K562 (cell line): ENCODE measurements around the gene NT5DC1. TPM values are rescaled to one million over a fixed set of nuclear protein-coding genes. Genes with fewer than 3 reads are reported as not detected.

ENCODE experiments used
- ATAC-seq: fragments of 200-7000 bp; cut with Tn5 transposase; 3 replicates; pipeline ENCODE4 v1.9.1; 2020; ENCODE audit warnings: moderate library complexity
- BruUV-seq: library from RNA; stranded (reverse); fragments of 400-500 nt; replicated peaks from 2 replicates; lab custom pipeline; 2021; lab: Mats Ljungman, UMichigan
- CTCF ChIA-PET: fragments of 300-600 bp; formaldehyde crosslinking; extraction: SDS; loops from one replicate; lab custom pipeline; 2021; ENCODE audit warnings: low intra/inter-chr PET ratio; lab: Yijun Ruan, JAX
- POLR2A ChIA-PET: fragments of 300-600, 350-650 bp; sonication (Branson Sonifier 250); formaldehyde crosslinking; extraction: SDS; loops from one replicate; lab custom pipeline; 2021; ENCODE audit warnings: antibody characterized with exemption, inconsistent platforms; lab: Yijun Ruan, JAX
- DNase-seq, 4 experiments: peaks; one replicate each; pipeline versions ENCODE4 v3.0.0 to v3.0.0-alpha.2; 2011 to 2018; ENCODE audit warnings: low spot score in 3 of 4, mixed read lengths in 3 of 4; ENCODE audit errors: extremely low read depth in 1 of 4
- FAIRE-seq: peaks from 2 replicates; lab custom pipeline; 2011; peaks lifted over from hg19 to GRCh38; lab: Jason Lieb, UNC
- H2AFZ ChIP-seq: 2 replicates; pipeline ENCODE4 v1.6.0; 2011; ENCODE audit warnings: low read depth, low read length, control low read depth, inconsistent platforms
- H3K27ac ChIP-seq: fragments of 200-600 bp; 3 replicates; pipeline ENCODE4 v1.8.0; 2011; ENCODE audit warnings: low read depth, mild to moderate bottlenecking, control low read depth, inconsistent platforms, low read length, moderate library complexity, mixed read lengths; ENCODE audit errors: extremely low read depth
- H3K27me3 ChIP-seq, 2 experiments: fragments of 300-600 bp in 1 of 2; 2 replicates in 1 of 2; 3 replicates in 1 of 2; pipeline versions ENCODE4 v1.6.0 to v1.8.0; 2011; ENCODE audit warnings: inconsistent platforms in 2 of 2, low read length in 2 of 2, mild to moderate bottlenecking in 1 of 2, mixed read lengths in 1 of 2, moderate library complexity in 1 of 2; ENCODE audit not compliant: control insufficient read depth in 2 of 2, insufficient read depth in 2 of 2
- H3K36me3 ChIP-seq: fragments of 300-600 bp; 3 replicates; pipeline ENCODE4 v1.8.0; 2011; ENCODE audit warnings: mild to moderate bottlenecking, low read length, inconsistent platforms; ENCODE audit not compliant: control insufficient read depth, insufficient read depth
- H3K4me1 ChIP-seq, 2 experiments: fragments of 200-600 bp in 1 of 2; replicated peaks in 1 of 2; 2 replicates in 1 of 2; 3 replicates in 1 of 2; pipeline versions ENCODE4 v1.5.1 to v1.8.0; 2011; ENCODE audit warnings: inconsistent platforms in 2 of 2, low read length in 2 of 2, mild to moderate bottlenecking in 1 of 2, mixed read lengths in 1 of 2, moderate library complexity in 1 of 2; ENCODE audit not compliant: control insufficient read depth in 2 of 2, insufficient read depth in 2 of 2
- H3K4me2 ChIP-seq: 2 replicates; pipeline ENCODE4 v1.6.1; 2011; ENCODE audit warnings: low read length, control low read depth, inconsistent platforms, mixed read lengths; ENCODE audit not compliant: insufficient read depth
- H3K4me3 ChIP-seq: fragments of 200-600 bp; sonication (generic), shearing (Covaris generic); 2 replicates; pipeline ENCODE4 v1.5.1; 2016; ENCODE audit warnings: control low read depth, inconsistent platforms
- H3K79me2 ChIP-seq: fragments of 200-600 bp; 3 replicates; pipeline ENCODE4 v1.8.0; 2011; ENCODE audit warnings: low read length, inconsistent platforms; ENCODE audit not compliant: control insufficient read depth, insufficient read depth
- H3K9ac ChIP-seq, 2 experiments: 2 replicates each; pipeline versions ENCODE4 v1.6.0 to v1.6.1; 2011; ENCODE audit warnings: low read depth in 2 of 2, low read length in 2 of 2, control low read depth in 1 of 2, inconsistent platforms in 1 of 2, mild to moderate bottlenecking in 1 of 2, mixed read lengths in 1 of 2; ENCODE audit not compliant: insufficient read depth in 1 of 2
- H3K9me1 ChIP-seq: one replicate; pipeline ENCODE4 v1.6.0; 2011; ENCODE audit warnings: inconsistent platforms, mild to moderate bottlenecking, low read length, moderate library complexity; ENCODE audit not compliant: control insufficient read depth, insufficient read depth
- H3K9me3 ChIP-seq: replicated peaks from 2 replicates; pipeline ENCODE4 v1.5.1; 2011; ENCODE audit warnings: low read depth, low read length, inconsistent platforms; ENCODE audit not compliant: control insufficient read depth, insufficient read depth
- H4K20me1 ChIP-seq: replicated peaks from 2 replicates; pipeline ENCODE4 v1.6.1; 2011; ENCODE audit warnings: low read length, inconsistent platforms, mixed read lengths; ENCODE audit not compliant: control insufficient read depth, insufficient read depth
- ARID1B ChIP-seq: fragments of 450-650 bp; IDR thresholded peaks from 2 replicates; pipeline ENCODE4 v1.6.1; 2016; ENCODE audit warnings: antibody characterized with exemption, mild to moderate bottlenecking, inconsistent platforms
- ARID4B ChIP-seq: sonication (generic); formaldehyde crosslinking; IDR thresholded peaks from 2 replicates; pipeline ENCODE4 v1.8.0; 2022; ENCODE audit warnings: mild to moderate bottlenecking, missing genetic modification reagents
- DACH1 ChIP-seq: fragments of 450-650 bp; IDR thresholded peaks from 2 replicates; pipeline ENCODE4 v1.6.1; 2018; ENCODE audit not compliant: partially characterized antibody
- GTF3C2 ChIP-seq: IDR thresholded peaks from 3 replicates; pipeline ENCODE4 v1.6.1; 2011; ENCODE audit warnings: borderline replicate concordance, mild to moderate bottlenecking, moderate library complexity; ENCODE audit not compliant: insufficient read length; ENCODE audit errors: extremely low read depth
- IRF1 ChIP-seq: sonication (generic); formaldehyde crosslinking; IDR thresholded peaks from 2 replicates; pipeline ENCODE4 v1.8.0; 2022; ENCODE audit warnings: missing genetic modification reagents, mild to moderate bottlenecking, borderline replicate concordance
- MAX ChIP-seq: sonication (generic); formaldehyde crosslinking; IDR thresholded peaks from 2 replicates; pipeline ENCODE4 v1.9.0; 2022; ENCODE audit warnings: mild to moderate bottlenecking, missing genetic modification reagents
- MCM7 ChIP-seq, 2 experiments: fragments of 450-650 bp; IDR thresholded peaks; 2 replicates each; pipeline ENCODE4 v1.6.1; 2016 to 2018
- MTA2 ChIP-seq: fragments of 450-650 bp; IDR thresholded peaks from 2 replicates; pipeline ENCODE4 v1.6.1; 2016; ENCODE audit warnings: low read depth
- SIN3A ChIP-seq, 2 experiments: fragments of 150-350 bp in 1 of 2; IDR thresholded peaks; 2 replicates each; pipeline ENCODE4 v1.6.1; 2011 to 2016; ENCODE audit warnings: borderline replicate concordance in 2 of 2, low read depth in 2 of 2, low read length in 2 of 2, mild to moderate bottlenecking in 2 of 2, moderate library complexity in 2 of 2; ENCODE audit not compliant: control insufficient read depth in 1 of 2
- TAF9B ChIP-seq: fragments of 450-650 bp; IDR thresholded peaks from 2 replicates; pipeline ENCODE4 v1.6.1; 2018; ENCODE audit warnings: mild to moderate bottlenecking; ENCODE audit not compliant: partially characterized antibody
- ZBTB1 ChIP-seq: sonication (generic); formaldehyde crosslinking; IDR thresholded peaks from 2 replicates; pipeline ENCODE4 v1.8.1; 2023; ENCODE audit warnings: missing genetic modification reagents, low read depth, mild to moderate bottlenecking, borderline replicate concordance
- ZFP30 ChIP-seq: fragments of 250-450 bp; sonication (Bioruptor Pico); IDR thresholded peaks from 2 replicates; pipeline ENCODE4 v1.8.0; 2022; ENCODE audit warnings: moderate library complexity, mild to moderate bottlenecking, inconsistent platforms, borderline replicate concordance
- ZNF184 ChIP-seq: sonication (generic); formaldehyde crosslinking; IDR thresholded peaks from 2 replicates; pipeline ENCODE4 v1.5.0; 2020; ENCODE audit warnings: missing genetic modification reagents
- ZNF23 ChIP-seq: fragments of 250-450 bp; sonication (Bioruptor Pico); IDR thresholded peaks from 2 replicates; pipeline ENCODE4 v1.4.0; 2020; ENCODE audit warnings: mild to moderate bottlenecking
- WGBS: fragments of 100-300 bp; shearing (Covaris generic); methylation state at CpG from one replicate; pipeline ENCODE4 v1.1.6; 2016; ENCODE audit warnings: low coverage, mixed read lengths; ENCODE audit not compliant: insufficient coverage; ENCODE audit errors: missing lambda C conversion rate; 5-methylcytosine and 5-hydroxymethylcytosine counted together
- in situ Hi-C: fragments of 300-500 bp; cut with MboI; formaldehyde crosslinking; loops from 4 replicates; pipeline ENCODE4 v1.15.0; 2018; ENCODE audit warnings: inconsistent platforms, mixed read lengths
- intact Hi-C: fragments of 100-400 bp; cut with micrococcal nuclease; formaldehyde crosslinking; loops from 2 replicates; pipeline ENCODE4 v1.14.2; 2022
- polyA plus RNA-seq, 8 experiments: library from polyadenylated mRNA; depleted of rRNA in 4 of 8; stranded (reverse) in 5 of 8; unstranded in 3 of 8; fragments of >200 nt; fragmentation: Nextera tagmentation in 2 of 8; fragmentation: Illumina TruSeq in 1 of 8; extraction: Ambion mirVana in 2 of 8; extraction: Trizol in 1 of 8; gene quantifications; 2 replicates each; pipeline versions ENCODE4 v1.2.1 to v1.2.3, GENCODE V29; 2011 to 2014; ENCODE audit warnings: inconsistent platforms in 1 of 8, missing spikeins in 1 of 8
- total RNA-seq, 7 experiments: library from RNA; depleted of rRNA in 6 of 7; stranded (reverse); fragments of >200 nt in 6 of 7; fragmentation: Illumina TruSeq in 2 of 7; extraction: Trizol in 2 of 7; gene quantifications; 2 replicates each; pipeline versions ENCODE4 v1.2.1 to v1.2.3, GENCODE V29; 2011 to 2021; ENCODE audit warnings: low replicate concordance in 1 of 7

NT5DC1 gene
- total and polyA plus RNA-seq, 9 of the 15 experiments (the other 6 are each of a cell fraction or from before 2014, with no cell fraction given) = 4.9 to 28.5 (median 16.3) TPM

GRCh38 chr6:116101302-116101718, 657 bp downstream of the NT5DC1 start:
- Histone ChIP-seq H2AFZ (peak overlapping the region; percentile 99), H4K20me1 (no peaks in the 10 kb centered on the region), H3K4me1 (peaks cover 4 to 7% of the 10 kb centered on the region in 2 experiments; a peak in 3 of 5 replicates), H3K4me3 (peak overlapping the region; percentile 88), H3K36me3 (no peaks in the 10 kb centered on the region), H3K9me3 (peaks cover 4% of the 10 kb centered on the region), H3K27ac (peak overlapping the region; percentile 88), H3K4me2 (peak overlapping the region; percentile 89), H3K79me2 (peaks cover 11% of the 10 kb centered on the region), H3K27me3 (no peaks in the 10 kb centered on the region), H3K9ac (peak overlapping the region; percentile 84 to 95), H3K9me1 (no peaks in the 10 kb centered on the region)
- ChIA-PET CTCF (interaction anchor here (1.2 kb wide), 1 partner anchor 90 kb away, joined by 4 read pairs; no protein-coding TSS in a partner anchor), POLR2A (interaction anchor here (0.5 to 1.3 kb wide), 8 partner anchors 8 to 686 kb away, joined by 3 to 7 read pairs (median 4); no protein-coding TSS in a partner anchor)
- no TSS peak for BruUV-seq
- no peak for FAIRE-seq
- 6% methylated on average over 9 of the region's 12 CpGs for WGBS
- peak; percentile 58 to 88 (median 72) for DNase-seq
- intact Hi-C loops (no loop called here), in situ Hi-C loops (no loop called here)
- ATAC-seq = no peak
- TF ChIP-seq MAX (CRISPR knock-in tag) = no peak
- no peak for TF ChIP-seq ZNF23 (CRISPR knock-in tag)
- no peak for TF ChIP-seq MCM7 (IDR thresholded peaks at IDR 0.05)
- peak; percentile 29 for TF ChIP-seq TAF9B
- TF ChIP-seq IRF1 = no peak
- TF ChIP-seq SIN3A (IDR thresholded peaks at IDR 0.05; ENCODE audit: borderline replicate concordance in 2 of 2, control insufficient read depth in 1 of 2, low read depth in 2 of 2, low read length in 2 of 2) = 0 out of 4 replicates have a peak, but pooled peaks of 1 of the 2 experiments have one; percentile 50
- no peak for TF ChIP-seq DACH1
- TF ChIP-seq ARID4B (CRISPR knock-in tag) = peak; percentile 21; the same call in 1 of the 2 replicates
- TF ChIP-seq ZNF184 (CRISPR knock-in tag) = no peak
- no peak for TF ChIP-seq GTF3C2
- TF ChIP-seq ZFP30 (CRISPR knock-in tag) = no peak
- TF ChIP-seq ARID1B = no peak
- TF ChIP-seq MTA2 = no peak
- no peak for TF ChIP-seq ZBTB1 (CRISPR knock-in tag)
